Heart right ventricle (tissue), 16 donors: ENCODE data around the gene TXLNB. TPM values are rescaled to one million over a fixed set of nuclear protein-coding genes. Genes with fewer than 3 reads are reported as not detected.

Source experiments
- ATAC-seq, 8 donors: fragments of 200-7000 bp; cut with Tn5 transposase; one replicate each; pipeline ENCODE4 v1.9.1; 2020; ENCODE audit warnings: mild to moderate bottlenecking in 8 of 8, moderate library complexity in 8 of 8, moderate number of reproducible peaks in 1 of 8
- DNase-seq, 2 donors: peaks; one replicate each; pipeline ENCODE4 v3.0.0-alpha.2; 2020
- H3K27ac ChIP-seq, 10 donors: fragments of 200-600 bp; sonication (generic) in 2 of 10; one replicate each; pipeline versions ENCODE4 v1.5.0 to v1.8.0; 2020 to 2022; ENCODE audit warnings: mild to moderate bottlenecking in 3 of 10
- H3K27me3 ChIP-seq, 7 donors: fragments of 200-600 bp; one replicate each; pipeline ENCODE4 v1.8.0; 2021 to 2022; ENCODE audit warnings: mild to moderate bottlenecking in 2 of 7
- H3K36me3 ChIP-seq, 9 donors: fragments of 200-600 bp; sonication (generic) in 1 of 9; one replicate each; pipeline versions ENCODE4 v1.5.0 to v1.8.0; 2020 to 2022; ENCODE audit warnings: mild to moderate bottlenecking in 2 of 9
- H3K4me1 ChIP-seq, 9 donors: fragments of 200-600 bp; sonication (generic) in 1 of 9; one replicate each; pipeline versions ENCODE4 v1.5.0 to v1.8.0; 2020 to 2022; ENCODE audit warnings: mild to moderate bottlenecking in 4 of 9
- H3K4me3 ChIP-seq, 10 donors: fragments of 200-600 bp; sonication (generic) in 2 of 10; one replicate each; pipeline versions ENCODE4 v1.5.0 to v1.8.0; 2020 to 2022; ENCODE audit warnings: mild to moderate bottlenecking in 7 of 10, moderate library complexity in 2 of 10
- H3K9me3 ChIP-seq, 11 donors: fragments of 200-600 bp in 10 of 11; sonication (generic) in 2 of 11; one replicate each; pipeline versions ENCODE4 v1.5.0 to v1.8.0; 2013 to 2022; ENCODE audit warnings: mild to moderate bottlenecking in 2 of 11, control low read depth in 1 of 11, moderate library complexity in 1 of 11
- CTCF ChIP-seq, 9 donors: fragments of 200-600 bp; sonication (generic) in 2 of 9; IDR thresholded peaks; one replicate each; pipeline versions ENCODE4 v1.5.0 to v1.8.0; 2021 to 2022; ENCODE audit warnings: antibody characterized with exemption in 9 of 9, mild to moderate bottlenecking in 5 of 9, moderate library complexity in 1 of 9
- WGBS, 2 donors: extraction: QIAGEN DNeasy Blood & Tissue Kit; methylation state at CpG; one replicate each; pipeline ENCODE4 v1.1.7; 2013; ENCODE audit warnings: inconsistent platforms in 1 of 2; 5-methylcytosine and 5-hydroxymethylcytosine counted together
- intact Hi-C, 10 donors: fragments of 100-400 bp; cut with DNase I; formaldehyde crosslinking; loops; one replicate each; pipeline versions ENCODE4 v1.11.1 to v1.14.2; 2022
- polyA plus RNA-seq, 2 donors: library from polyadenylated mRNA; stranded (reverse); fragments of 200-250 nt; gene quantifications; one replicate each; pipeline ENCODE4 v1.2.3, GENCODE V29; 2013
- total RNA-seq, 10 donors: library from RNA; stranded (reverse); fragmentation: NEBNext Ultra II Directional in 3 of 10; extraction: Animal tissue kit (Norgen Biotek cat#: 25700) in 3 of 10; gene quantifications; one replicate each; pipeline versions ENCODE4 v1.2.1 to v1.2.4, GENCODE V29; 2021 to 2023
- donor health status: Arrhythmogenic right ventricular cardiomyopathy.
- donor health status: ischemic (EF 13 %, LVEDD 7.1; RV severe dilation, severe dysfunction).
- donor health status: healthy with polysubstance abuse.
- donor health status: DM: no; HTN: yes; CAD: no.
- donor health status: DM: no; HTN: no; CAD: no.
- donor health status: ischemic (EF 25% LVEDD 6.9; RV normal size, moderate dysfunction).
- donor health status: ischemic (EF 25% LVEDD 5.7; RV mildly dilated, moderate dysfunction).
- donor health status: healthy.
- donor health status: DM: yes; HTN: yes; CAD: no.
- donor health status: Ischemic cardiomyopathy.
- donor health status: ischemic (EF 35%, LVEDD 5.7; RV mildly dilated, moderate dysfunction).
- donor health status: nonischemic (EF 11% LVEDD 7.7; RV severe dilation, severe dysfunction).
- donor health status: DM: yes; HTN: yes; CAD: no.
- donor health status: PGD.
- donor health status: ischemic (EF 29% LVEDD 5.4; RV normal size, mild dysfunction).
- donor health status: nonischemic (EF 23%, LVEDD 6.1; RV moderate dilation, normal function).

TXLNB gene
- total and polyA plus RNA-seq, 12 donors = 6.2 to 156 (median 132) TPM

GRCh38 chr6:139303185-139303584 is 11.4 kb upstream of the TXLNB start:
- 93 to 98% methylated on average over 2 of the region's 2 CpGs for WGBS, 2 donors
- Histone ChIP-seq H3K4me3 (no peak overlapping the region), H3K36me3 (no peaks in the 10 kb centered on the region), H3K27me3 (no peaks in the 10 kb centered on the region), H3K27ac (no peak overlapping the region), H3K9me3 (no peaks in the 10 kb centered on the region), H3K4me1 (peaks cover 0 to 5% (median 0%) of the 10 kb centered on the region in 9 donors)
- TF ChIP-seq CTCF (IDR thresholded peaks at IDR 0.05) = no peak
- intact Hi-C loops = no loop called here
- ATAC-seq (no peak), DNase-seq (no peak)

GRCh38 chr6:139297921-139298320 is 6.1 kb upstream of the TXLNB start:
- peaks cover 0 to 42% (median 0%) of the 10 kb centered on the region in 9 donors for H3K4me1 ChIP-seq
- intact Hi-C loops = loop anchor here in 1 of 10 donors (10.0 kb wide), 1 partner anchor 57 kb away; no protein-coding TSS in a partner anchor
- ATAC-seq (no peak), DNase-seq (no peak)
- H3K27ac ChIP-seq = peak overlapping the region in 1 of 10 donors; percentile 78
- no peak for TF ChIP-seq CTCF (IDR thresholded peaks at IDR 0.05)
- H3K4me3 ChIP-seq = no peak overlapping the region
- H3K27me3 ChIP-seq = no peaks in the 10 kb centered on the region
- H3K9me3 ChIP-seq = peaks cover 0 to 3% (median 0%) of the 10 kb centered on the region in 11 donors
- H3K36me3 ChIP-seq = no peaks in the 10 kb centered on the region

GRCh38 chr6:139296927-139297326 is 5.1 kb upstream of the TXLNB start:
- peaks cover 0 to 3% (median 0%) of the 10 kb centered on the region in 11 donors for H3K9me3 ChIP-seq
- ATAC-seq (peak in 2 of 8 donors; percentile 31 to 50), DNase-seq (no peak)
- no peaks in the 10 kb centered on the region for H3K36me3 ChIP-seq
- peaks cover 0 to 51% (median 8%) of the 10 kb centered on the region in 9 donors for H3K4me1 ChIP-seq
- H3K27me3 ChIP-seq = no peaks in the 10 kb centered on the region
- no peak for TF ChIP-seq CTCF (IDR thresholded peaks at IDR 0.05)
- 73 to 84% methylated on average over 1 of the region's 1 CpG for WGBS, 2 donors
- peak overlapping the region in 2 of 10 donors; percentile 3 to 78 for H3K27ac ChIP-seq
- intact Hi-C loops = loop anchor here in 1 of 10 donors (10.0 kb wide), 1 partner anchor 58 kb away; no protein-coding TSS in a partner anchor
- no peak overlapping the region for H3K4me3 ChIP-seq

- DNase-seq (no peak), ATAC-seq (no peak)
- H3K27me3 ChIP-seq = no peaks in the 10 kb centered on the region
- WGBS, 2 donors = 70 to 74% methylated on average over 2 of the region's 2 CpGs
- peaks cover 4 to 61% (median 16%) of the 10 kb centered on the region in 9 donors for H3K4me1 ChIP-seq
- peak overlapping the region in 2 of 10 donors; percentile 4 to 78 for H3K27ac ChIP-seq
- peaks cover 0 to 3% (median 0%) of the 10 kb centered on the region in 11 donors for H3K9me3 ChIP-seq
- no peaks in the 10 kb centered on the region for H3K36me3 ChIP-seq
- no peak overlapping the region for H3K4me3 ChIP-seq
- intact Hi-C loops = loop anchor here in 1 of 10 donors (10.0 kb wide), 1 partner anchor 59 kb away; no protein-coding TSS in a partner anchor
- no peak for TF ChIP-seq CTCF (IDR thresholded peaks at IDR 0.05)
Observed at GRCh38 chr6:139295901-139296300, 4.1 kb upstream of the TXLNB start.
